ENCODE results near the gene UBB.
A peak's percentile ranks its signal among the peaks of the same experiment; 100 is the strongest.

- TF ChIP-seq CTCF (IDR thresholded peaks at IDR 0.05; ENCODE audit: poor library complexity, severe bottlenecking) (no peak), EZH2 (IDR thresholded peaks at IDR 0.05; ENCODE audit: borderline replicate concordance, insufficient read depth, low read length, poor library complexity, severe bottlenecking) (no peak), SMC3 (conservative IDR thresholded peaks at IDR 0.05; ENCODE audit: poor library complexity) (no peak), RAD21 (conservative IDR thresholded peaks at IDR 0.05) (no peak)
- TF ChIP-seq, protein P1, sequence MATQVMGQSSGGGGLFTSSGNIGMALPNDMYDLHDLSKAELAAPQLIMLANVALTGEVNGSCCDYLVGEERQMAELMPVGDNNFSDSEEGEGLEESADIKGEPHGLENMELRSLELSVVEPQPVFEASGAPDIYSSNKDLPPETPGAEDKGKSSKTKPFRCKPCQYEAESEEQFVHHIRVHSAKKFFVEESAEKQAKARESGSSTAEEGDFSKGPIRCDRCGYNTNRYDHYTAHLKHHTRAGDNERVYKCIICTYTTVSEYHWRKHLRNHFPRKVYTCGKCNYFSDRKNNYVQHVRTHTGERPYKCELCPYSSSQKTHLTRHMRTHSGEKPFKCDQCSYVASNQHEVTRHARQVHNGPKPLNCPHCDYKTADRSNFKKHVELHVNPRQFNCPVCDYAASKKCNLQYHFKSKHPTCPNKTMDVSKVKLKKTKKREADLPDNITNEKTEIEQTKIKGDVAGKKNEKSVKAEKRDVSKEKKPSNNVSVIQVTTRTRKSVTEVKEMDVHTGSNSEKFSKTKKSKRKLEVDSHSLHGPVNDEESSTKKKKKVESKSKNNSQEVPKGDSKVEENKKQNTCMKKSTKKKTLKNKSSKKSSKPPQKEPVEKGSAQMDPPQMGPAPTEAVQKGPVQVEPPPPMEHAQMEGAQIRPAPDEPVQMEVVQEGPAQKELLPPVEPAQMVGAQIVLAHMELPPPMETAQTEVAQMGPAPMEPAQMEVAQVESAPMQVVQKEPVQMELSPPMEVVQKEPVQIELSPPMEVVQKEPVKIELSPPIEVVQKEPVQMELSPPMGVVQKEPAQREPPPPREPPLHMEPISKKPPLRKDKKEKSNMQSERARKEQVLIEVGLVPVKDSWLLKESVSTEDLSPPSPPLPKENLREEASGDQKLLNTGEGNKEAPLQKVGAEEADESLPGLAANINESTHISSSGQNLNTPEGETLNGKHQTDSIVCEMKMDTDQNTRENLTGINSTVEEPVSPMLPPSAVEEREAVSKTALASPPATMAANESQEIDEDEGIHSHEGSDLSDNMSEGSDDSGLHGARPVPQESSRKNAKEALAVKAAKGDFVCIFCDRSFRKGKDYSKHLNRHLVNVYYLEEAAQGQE (IDR thresholded peaks at IDR 0.05; ENCODE audit: borderline replicate concordance): peak; percentile 82
Measured at GRCh38 chr17:16352667-16353316, 28.1 kb upstream of the UBB start.
